ENCODE measurements around the gene EPX.

DNA sequence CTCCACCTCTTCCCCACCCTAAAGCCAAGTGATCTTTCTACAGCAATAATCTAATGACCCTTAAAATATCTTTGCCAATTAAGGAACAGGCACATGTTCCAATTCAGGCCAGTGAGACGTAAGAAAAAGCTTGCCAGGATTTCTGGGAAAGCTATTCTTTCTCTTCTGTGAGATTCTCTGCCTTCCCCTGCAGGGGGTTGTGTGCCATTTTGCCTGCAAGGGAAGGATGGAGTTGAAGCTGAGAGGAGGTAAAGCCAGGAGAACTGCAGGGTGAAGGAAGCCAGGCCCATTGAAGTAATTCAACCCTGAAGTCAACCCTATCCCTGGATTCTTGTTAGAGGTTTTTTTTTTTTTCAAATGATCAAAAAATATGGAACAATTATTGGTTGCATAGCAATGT lies 36.9 kb downstream of the EPX start:
- TF ChIP-seq POLR2A (IDR thresholded peaks at IDR 0.05; ENCODE audit: low read length) (no peak), GATA1 (IDR thresholded peaks at IDR 0.05; ENCODE audit: low read depth, low read length) (no peak)
